Caki2 (cell line): Measurements from ENCODE around the gene PIP5KL1. TPM values are rescaled to one million over a fixed set of nuclear protein-coding genes. Genes with fewer than 3 reads are reported as not detected.

Source experiments
- DNase-seq: peaks from one replicate; pipeline ENCODE4 v3.0.0-alpha.2; 2015; ENCODE audit warnings: low read depth
- in situ Hi-C: cut with HindIII; loops from 2 replicates; pipeline ENCODE4 v1.10.0; 2016; ENCODE audit warnings: low sequenced_read_pairs, low pct_unique_long_range_greater_than_20kb, mixed read lengths
- total RNA-seq: library from RNA; depleted of rRNA; stranded (reverse); fragments of >200 nt; shearing (Covaris generic); gene quantifications from 2 replicates; pipeline ENCODE4 v1.2.3, GENCODE V29; 2014; ENCODE audit warnings: low replicate concordance

PIP5KL1 gene
- total RNA-seq, 1 experiment from 2014 or later: 6.2 TPM

DNA sequence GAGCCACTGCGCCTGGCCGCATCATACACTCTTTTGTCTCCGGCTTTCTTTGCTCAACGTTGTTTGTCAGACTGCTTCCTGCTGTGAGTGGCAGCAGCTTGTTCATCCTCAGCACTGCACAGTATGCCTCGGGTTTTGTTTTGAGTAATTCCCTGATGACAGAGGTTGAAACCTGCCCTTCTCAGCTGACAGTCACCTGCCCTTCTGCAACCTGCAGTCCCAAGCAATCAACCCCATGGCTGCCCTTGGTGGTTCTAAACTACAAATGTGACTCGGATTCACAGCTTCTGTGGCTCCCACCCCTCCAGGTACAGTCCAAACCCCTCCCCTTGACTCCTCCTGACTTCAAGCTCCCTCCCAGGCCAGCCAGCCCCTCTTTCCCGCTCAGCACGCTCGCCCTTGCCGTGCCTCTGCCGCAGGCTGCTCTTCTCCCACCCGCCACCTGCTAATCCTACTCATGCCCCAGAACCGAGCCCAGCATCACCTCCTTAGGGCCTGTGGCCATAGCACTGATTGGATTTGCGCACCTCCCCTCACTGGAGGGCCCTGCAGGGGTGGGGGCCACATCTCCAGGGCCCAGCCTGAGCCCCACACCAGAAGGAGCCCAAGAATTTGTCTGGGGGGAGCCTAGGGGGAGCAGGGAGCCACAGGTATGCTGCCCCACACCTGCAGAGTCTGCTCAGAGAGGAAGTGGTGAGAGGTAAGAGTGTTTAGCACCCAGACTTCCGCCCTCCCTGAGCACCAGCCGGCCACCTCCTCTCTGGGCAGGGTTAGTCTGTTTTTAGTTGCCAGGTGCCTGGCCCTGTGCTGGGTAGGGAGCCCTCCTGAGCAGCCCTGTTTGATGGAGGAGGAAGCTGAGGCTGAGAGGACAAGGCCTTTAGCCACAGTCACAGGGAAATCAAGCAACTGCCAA is 40.1 kb upstream of the PIP5KL1 start:
- DNase-seq: no peak
- in situ Hi-C loops: no loop called here

DNA sequence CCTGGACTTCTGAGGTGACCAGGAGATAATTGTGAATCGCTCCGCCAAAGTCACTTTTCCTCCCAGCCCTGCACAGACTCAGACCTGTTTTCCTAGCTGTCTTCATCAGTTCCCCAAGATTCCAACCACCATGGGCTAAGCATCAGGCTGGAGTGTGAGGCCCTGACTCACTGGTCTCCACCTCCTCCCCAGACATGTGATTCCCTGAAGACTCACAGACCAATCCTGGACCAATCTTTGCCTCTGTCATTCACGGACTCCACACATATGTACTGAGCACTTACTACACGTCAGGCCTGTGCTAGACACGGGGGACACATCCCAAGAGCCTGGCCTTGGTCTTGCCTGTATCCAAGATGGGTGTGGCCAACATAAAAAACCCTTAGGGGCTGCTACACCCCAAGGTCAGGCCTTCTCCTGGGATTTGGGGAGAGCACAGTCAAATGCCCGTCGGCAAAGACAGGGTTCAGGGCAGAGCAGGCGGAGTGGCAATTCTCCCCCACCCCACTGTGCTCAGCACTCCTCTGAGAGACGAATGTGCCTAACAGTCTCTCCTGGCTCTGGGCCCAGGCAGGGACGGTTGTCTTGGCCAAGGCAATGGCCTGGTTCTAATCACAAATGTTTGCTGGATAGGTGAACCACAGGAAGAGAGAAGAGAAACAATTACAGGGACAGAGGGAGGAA is 38.3 kb upstream of the PIP5KL1 start:
- peak; percentile 77 for DNase-seq
- in situ Hi-C loops: no loop called here

DNA sequence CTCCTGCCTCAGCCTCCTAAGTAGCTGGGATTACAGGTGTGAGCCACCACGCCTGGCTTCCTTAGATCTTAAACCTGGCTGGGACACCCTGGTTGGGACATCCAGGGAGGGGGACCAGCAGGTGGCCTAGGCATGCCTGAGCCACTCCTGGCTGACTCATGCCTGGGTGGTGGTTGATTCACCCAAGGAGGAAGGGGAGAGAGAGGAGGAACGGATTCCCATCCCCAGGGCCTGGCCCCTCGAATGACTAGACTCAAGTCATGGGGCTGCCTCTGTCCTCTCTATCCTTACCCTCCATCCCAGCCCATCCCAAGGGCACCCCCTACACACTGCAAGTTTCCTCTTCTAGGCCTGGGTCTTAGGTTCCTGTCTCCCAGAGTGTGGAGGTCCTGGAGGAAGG is 37.5 kb upstream of the PIP5KL1 start:
- DNase-seq: peak; percentile 83
- in situ Hi-C loops: no loop called here

DNA sequence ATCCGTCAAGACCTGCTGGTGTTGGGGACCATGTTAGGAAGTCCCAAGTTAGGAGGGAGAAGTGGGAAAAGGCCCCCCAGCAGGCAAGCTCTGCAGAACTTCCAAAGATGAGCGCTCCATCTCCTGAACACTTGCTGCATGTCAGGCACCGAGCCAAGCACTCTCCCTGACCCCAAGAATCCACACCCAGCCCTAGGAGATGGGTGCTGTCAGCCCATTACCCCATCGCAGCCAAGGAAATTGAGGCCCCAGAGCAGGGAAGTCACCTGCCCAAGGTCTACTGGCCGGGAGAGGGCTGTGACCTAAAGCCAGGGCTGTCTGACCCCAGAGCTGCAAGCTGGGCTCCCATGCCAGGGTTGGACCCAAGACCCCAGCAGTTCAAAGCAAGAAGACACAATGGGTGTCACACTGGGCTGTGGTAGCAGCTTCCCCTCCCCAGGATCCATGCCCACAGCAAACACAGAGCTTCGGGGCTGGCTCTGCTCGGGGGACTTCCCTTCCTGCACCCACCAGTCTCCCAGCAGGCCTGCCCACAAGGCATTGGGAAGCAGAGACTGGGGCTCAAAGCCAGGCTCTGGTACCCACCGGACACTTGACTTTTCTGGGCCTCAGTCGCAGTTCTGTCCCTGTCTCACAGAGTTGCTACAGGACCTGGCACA is 36.7 kb upstream of the PIP5KL1 start:
- DNase-seq: no peak
- in situ Hi-C loops: no loop called here

DNA sequence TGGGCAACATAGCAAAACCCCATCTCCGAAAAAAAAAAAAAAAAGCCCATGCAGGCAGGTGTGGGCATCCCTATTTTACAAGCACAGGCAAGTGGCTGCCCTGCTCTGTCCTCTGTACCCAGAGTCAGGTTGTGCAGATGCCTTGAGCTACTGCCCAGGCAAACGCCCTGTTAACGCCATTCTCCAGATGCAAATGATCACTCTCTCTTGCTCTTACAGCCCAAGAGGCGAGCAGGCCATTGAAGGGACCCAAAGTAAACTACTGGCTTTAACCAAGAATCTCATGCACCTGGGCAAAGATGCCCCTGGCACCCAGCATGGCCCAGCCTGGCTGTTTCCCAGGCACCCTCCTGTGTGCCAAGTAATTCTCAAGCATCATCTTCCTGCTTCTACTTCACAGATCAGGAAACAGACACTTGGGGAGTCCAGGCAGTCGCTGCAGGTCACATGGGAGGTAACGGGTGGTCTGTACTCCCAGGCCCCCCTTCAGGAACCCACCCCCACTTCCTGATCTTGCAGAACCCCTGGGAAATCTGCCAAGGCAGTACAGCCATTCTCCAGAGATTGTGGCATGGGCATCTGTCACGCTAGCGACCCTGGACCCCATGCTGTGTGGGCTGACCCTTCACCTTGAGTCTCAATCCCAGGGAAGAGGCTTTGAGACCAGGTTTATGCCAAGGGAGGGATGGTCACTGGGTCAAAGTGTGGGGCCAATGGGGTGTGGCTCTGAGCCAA is 36.0 kb upstream of the PIP5KL1 start:
- in situ Hi-C loops: no loop called here
- no peak for DNase-seq

DNA sequence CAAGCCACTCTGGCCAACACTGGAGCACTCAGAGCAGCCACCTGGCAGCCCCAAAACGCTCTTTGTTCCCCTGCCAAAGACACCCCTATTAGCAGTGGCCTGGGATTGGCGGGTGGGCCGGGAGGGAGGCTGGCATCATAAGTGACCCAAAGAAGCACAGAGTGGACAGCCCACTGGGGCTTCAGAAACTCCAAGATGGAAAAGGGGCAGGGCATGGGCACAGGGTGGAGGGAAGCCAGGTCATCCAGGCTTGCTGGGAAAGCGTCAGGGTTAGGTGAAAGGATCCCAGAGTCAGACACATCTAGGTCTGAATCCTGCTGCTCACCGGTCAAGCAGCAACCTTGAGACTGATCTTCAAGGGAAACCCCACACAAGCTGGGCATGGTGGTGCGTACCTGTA is 35.4 kb upstream of the PIP5KL1 start:
- in situ Hi-C loops: no loop called here
- DNase-seq: no peak

DNA sequence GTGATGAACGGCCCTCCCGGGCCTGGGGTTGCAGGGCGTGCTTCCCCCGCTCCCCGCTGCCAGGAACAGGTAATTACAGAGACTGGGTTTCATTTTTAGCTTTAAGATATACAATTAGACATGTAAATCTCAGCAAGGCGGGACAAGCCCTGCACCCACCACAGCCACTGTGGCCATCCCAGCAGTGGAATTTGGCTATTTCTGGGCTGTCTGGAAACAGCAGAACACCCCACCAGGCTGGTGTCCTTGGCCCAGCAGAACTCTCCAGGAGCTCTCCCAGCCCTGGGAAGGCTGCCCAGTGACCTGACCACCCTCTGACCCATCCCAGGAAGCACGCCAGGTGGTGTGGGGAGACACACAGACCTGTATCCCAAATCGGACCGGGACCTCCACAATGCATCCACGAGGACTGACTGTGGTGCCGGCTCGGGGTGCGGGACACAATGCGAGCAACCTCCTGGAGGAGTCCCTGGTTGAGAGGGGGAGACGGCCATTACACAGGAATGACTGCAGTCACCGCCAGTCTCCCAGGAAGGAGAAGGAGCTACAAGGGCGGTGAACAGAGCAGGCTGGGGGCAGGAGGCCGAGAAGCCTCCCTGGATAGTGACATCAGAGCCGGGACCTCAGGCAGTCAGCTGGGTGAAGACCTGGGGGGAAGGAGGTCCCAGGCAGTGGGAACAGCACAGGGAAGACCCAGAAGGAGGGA is 32.9 kb upstream of the PIP5KL1 start:
- in situ Hi-C loops: no loop called here

DNA sequence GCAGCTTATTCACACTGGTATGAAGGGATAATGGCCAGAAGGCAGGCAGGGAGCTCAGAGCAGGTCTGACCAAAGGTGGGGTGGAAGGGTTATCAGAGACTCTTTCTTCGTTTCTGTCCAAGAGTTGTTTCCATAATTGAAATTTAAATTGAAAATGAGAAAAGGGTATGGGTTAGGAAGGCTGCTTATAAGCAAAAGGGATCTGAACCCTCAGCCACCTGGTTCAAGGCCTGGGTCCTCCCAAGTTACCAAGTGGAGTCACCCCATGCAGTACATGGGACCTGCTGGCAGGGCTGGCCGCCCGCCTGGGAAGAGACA is 32.4 kb upstream of the PIP5KL1 start:
- no peak for DNase-seq
- in situ Hi-C loops: no loop called here

More for the DNA sequence above, 32.9 kb upstream of the PIP5KL1 start:
- DNase-seq: no peak

DNA sequence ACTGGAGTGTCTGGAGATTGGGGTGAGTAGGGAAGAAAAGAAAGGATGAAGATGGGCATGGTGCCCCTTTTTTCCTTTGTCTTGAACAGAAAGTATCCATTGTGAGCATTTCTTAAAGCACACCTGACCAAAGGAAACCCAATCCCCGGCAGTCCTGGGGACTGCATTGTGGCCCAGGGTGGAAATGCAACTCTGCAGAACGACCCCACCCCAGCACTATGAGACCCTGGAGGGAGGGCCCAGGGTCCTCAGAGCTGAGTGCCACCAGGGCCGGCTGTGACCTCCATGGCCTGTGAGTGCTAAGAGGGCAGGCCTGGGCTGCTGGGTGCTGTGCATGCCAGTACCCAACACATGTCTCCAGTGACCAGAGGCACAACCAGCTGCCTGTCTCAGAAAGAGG is 31.7 kb upstream of the PIP5KL1 start:
- DNase-seq: no peak
- in situ Hi-C loops: no loop called here

DNA sequence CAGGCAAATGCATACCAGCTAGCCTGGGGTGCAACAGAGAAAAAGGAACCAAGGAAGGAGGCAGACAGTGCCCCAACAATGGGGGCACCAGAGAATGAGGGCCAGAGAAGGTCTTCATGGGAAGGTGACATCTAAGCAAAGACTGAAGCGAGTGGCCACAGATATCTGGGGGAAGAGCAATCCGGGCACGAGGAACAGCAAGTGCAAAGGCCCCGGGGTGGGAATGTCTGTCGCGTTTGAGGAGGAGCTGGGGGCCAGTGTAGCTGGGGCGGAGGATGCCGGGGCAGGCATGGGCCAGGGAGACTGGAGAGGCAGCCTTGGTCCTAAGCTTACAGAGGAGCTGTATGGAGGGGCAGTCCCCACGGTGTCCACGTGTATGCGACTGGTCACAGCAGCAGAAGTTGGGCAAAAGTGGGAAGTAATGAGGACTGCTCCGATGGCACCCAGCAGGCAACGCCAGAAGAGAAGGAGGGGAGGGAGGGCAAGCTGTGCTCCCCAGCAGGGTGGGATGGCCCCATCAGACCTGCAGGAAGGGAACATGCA is 31.1 kb upstream of the PIP5KL1 start:
- in situ Hi-C loops: no loop called here
- DNase-seq: no peak

DNA sequence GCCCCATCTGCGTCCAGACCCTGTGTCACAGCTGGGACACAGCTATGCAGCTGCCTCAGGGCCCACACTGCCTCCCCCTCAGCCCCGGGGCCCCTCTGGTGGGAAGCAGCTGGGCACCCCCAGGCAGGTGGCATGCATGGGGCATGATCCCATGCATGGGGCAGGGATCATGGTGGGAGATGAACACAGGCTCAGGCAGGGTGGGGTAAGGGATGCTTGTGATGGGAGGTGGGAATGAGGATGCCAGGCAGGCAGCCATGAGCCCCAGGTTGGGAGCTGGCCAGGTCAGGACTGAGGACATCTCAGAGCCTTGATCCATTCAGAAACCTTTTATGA is 30.5 kb upstream of the PIP5KL1 start:
- DNase-seq: no peak
- in situ Hi-C loops: no loop called here

DNA sequence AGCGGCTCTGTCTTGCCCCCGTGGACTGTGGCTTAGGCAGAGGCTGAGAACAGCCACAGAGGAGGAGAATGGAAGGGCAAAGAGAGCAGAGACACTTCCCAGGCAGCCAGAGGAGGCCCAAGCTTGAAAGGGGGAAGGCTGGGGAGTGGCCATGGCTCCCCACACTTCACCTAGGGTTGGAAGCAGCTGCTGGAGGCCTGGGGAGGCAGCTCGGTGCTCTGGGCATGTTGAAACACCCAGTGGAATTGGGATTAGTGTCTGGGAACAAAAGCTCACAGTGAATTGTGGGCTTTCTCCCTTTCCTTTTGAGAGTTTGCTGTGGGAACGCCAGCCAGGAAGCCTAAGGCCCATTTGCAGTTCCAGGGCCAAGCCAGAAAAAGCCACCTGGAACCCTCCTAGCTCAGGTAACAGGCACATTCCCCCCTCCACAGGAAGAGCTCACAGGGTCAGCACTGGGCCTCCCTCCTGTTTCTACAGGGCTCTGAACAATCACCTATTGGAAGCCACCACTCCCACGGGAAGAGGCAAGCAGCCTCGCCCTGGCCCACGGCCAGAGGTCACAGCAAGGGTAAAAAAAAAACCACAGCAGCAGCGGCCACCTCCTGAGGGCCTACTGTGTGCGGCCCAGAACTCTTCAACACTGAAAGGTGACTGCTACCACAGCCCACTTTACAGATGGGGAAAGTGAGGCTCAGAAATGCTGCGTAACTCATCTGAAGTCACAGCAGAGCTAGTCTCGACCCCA is 30.0 kb upstream of the PIP5KL1 start:
- in situ Hi-C loops: no loop called here
- no peak for DNase-seq

DNA sequence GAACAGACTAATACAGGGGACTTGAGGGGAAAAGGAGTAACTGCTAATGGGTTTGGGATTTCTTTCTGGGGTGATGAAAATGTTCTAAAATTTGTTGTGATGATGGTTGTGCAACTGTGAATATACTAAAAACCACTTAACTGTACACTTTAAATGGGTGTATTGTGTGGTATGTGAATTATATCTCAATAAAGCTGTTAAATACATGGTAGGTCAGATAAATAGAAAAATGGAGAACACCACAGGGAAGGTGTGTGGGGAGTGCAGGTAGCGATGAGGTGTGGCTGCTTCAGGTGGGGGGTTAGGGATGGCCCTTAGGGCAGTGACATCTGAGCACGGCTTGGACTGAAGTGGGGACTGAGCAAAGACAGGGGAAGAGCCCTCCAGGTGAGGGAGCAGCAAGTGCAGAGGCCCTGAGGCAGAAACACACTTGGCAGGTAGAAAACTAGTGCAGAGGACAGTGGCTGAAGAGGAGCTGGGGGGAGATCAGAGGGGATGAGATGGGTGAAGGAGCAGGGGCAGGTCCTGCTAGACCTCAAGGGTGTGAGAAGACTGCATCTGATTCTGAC is 29.3 kb upstream of the PIP5KL1 start:
- in situ Hi-C loops: no loop called here
- DNase-seq: no peak

DNA sequence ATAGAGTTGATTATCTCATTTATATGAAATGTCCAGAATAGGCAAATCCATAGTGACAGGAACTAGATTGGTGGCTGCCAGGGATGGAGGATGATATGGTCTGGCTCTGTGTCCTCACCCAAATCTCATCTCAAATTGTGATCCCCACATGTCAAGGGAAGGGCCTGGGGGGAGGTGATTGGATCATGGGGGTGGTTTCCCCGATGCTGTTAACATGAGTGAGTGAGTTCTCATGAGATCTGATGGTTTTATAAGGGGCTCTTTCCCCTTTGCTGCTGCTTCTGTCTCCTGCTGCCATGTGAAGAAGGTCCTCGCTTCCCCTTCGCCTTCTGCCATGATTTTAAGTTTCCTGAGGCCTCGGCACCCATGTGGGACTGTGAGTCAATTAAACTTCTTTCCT is 28.8 kb upstream of the PIP5KL1 start:
- in situ Hi-C loops: no loop called here
- DNase-seq: no peak

DNA sequence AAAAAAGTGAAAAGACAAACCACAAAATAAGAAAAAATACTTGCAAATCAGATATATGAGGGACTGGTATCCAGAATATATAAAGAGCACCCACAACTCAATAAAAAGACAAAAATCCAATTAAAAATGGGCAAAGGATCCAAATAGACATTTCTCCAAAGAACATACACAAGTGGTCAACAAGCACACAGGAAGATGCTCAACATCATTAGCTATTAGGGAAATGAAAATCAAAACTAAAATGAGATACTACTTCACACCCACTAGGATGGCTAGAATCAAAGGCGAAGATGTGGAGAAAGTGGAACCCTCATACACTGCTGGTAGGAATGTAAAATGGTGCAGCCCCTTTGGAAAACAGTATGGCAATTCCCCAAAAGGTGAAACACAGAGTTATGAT is 28.2 kb upstream of the PIP5KL1 start:
- DNase-seq: no peak
- in situ Hi-C loops: no loop called here

DNA sequence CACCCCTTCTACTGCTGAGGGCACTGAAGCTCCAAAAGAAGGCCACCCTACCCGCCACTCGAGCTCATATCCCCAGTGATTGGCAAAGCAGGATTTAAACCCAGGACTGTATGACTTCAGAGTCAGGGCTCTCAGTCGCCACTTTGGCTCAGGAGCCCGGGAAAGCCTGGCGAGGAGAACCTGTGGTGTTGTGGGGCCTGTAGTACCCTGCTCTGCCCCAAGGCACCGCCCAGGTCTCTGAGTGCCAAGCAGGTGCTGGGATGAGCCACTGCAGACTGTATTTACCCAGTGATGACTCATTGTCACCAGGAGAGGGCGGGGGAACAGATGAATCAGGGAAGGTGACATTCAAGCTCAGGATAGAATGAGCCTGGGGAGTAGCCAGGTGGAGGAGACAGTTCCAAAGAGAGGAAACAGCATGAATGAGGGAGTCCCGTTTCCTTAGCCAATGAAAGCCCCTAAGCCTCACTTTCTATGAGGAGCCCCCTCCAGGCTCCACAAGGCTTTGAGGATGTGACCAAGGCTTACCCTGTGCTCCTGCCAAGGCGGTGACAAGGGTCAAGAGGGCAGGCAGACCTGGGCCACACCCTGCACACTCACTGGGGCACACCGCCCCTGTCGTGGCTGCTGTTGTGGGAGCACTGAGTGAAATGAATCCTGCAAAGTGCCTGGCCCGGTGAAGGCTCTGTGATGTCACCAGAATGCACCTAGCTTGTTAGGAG is 24.9 kb upstream of the PIP5KL1 start:
- peak; percentile 91 for DNase-seq
- in situ Hi-C loops: no loop called here
